K562 (cell line): ENCODE data around the gene RUNX1.

Experiments
- FOXJ3 ChIP-seq: sonication (generic); formaldehyde crosslinking; IDR thresholded peaks from 2 replicates; pipeline ENCODE4 v1.4.0; 2020; ENCODE audit warnings: mild to moderate bottlenecking, missing genetic modification reagents
- GATA2 ChIP-seq: sonication (generic); formaldehyde crosslinking; IDR thresholded peaks from 2 replicates; pipeline ENCODE4 v1.4.0; 2020; ENCODE audit warnings: mild to moderate bottlenecking, missing genetic modification reagents
- POU5F1 ChIP-seq: fragments of 150-350 bp; IDR thresholded peaks from 2 replicates; pipeline ENCODE4 v1.6.1; 2014; ENCODE audit warnings: borderline replicate concordance, low read length, low read depth, mild to moderate bottlenecking; ENCODE audit not compliant: partially characterized antibody
- U2AF1 ChIP-seq: fragments of 200-400 bp; formaldehyde crosslinking; optimal IDR thresholded peaks from 2 replicates; pipeline ENCODE3; 2017; ENCODE audit warnings: mild to moderate bottlenecking, low read depth, low read length, moderate library complexity
- ZFP91 ChIP-seq: sonication (generic); formaldehyde crosslinking; IDR thresholded peaks from 2 replicates; pipeline ENCODE4 v1.8.0; 2022; ENCODE audit warnings: mild to moderate bottlenecking, missing genetic modification reagents
- TF ChIP-seq, protein P1 (sequence below), 3 experiments: IDR thresholded peaks in 2 of 3; conservative IDR thresholded peaks in 1 of 3; 2 replicates each; pipeline ENCODE4 v1.5.1; 2011 to 2012; ENCODE audit warnings: low read length in 3 of 3, mild to moderate bottlenecking in 3 of 3, control low read depth in 2 of 3, improper control_type of control experiment in 1 of 3, inconsistent platforms in 1 of 3, low read depth in 1 of 3, mixed read lengths in 1 of 3, moderate library complexity in 1 of 3; ENCODE audit not compliant: insufficient read depth in 2 of 3

GRCh38 chr21:34745557-34746255 lies 303.4 kb downstream of the RUNX1 start:
- TF ChIP-seq, protein P1, sequence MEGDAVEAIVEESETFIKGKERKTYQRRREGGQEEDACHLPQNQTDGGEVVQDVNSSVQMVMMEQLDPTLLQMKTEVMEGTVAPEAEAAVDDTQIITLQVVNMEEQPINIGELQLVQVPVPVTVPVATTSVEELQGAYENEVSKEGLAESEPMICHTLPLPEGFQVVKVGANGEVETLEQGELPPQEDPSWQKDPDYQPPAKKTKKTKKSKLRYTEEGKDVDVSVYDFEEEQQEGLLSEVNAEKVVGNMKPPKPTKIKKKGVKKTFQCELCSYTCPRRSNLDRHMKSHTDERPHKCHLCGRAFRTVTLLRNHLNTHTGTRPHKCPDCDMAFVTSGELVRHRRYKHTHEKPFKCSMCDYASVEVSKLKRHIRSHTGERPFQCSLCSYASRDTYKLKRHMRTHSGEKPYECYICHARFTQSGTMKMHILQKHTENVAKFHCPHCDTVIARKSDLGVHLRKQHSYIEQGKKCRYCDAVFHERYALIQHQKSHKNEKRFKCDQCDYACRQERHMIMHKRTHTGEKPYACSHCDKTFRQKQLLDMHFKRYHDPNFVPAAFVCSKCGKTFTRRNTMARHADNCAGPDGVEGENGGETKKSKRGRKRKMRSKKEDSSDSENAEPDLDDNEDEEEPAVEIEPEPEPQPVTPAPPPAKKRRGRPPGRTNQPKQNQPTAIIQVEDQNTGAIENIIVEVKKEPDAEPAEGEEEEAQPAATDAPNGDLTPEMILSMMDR (IDR thresholded peaks at IDR 0.05 in 2 of 3, conservative IDR thresholded peaks at IDR 0.05 in 1 of 3; ENCODE audit: insufficient read depth in 2 of 3, low read depth in 1 of 3, low read length in 3 of 3), result peak; percentile 98 to 99 (median 98)
- no peak for TF ChIP-seq GATA2 (CRISPR knock-in tag)
- no peak for TF ChIP-seq U2AF1
- no peak for TF ChIP-seq FOXJ3 (CRISPR knock-in tag)
- no peak for TF ChIP-seq POU5F1
- TF ChIP-seq ZFP91 (CRISPR knock-in tag), result no peak
